Astrocyte (in vitro differentiated cells and primary cell): ENCODE measurements around the gene IGFN1. TPM values are rescaled to one million over a fixed set of nuclear protein-coding genes. Genes with fewer than 3 reads are reported as not detected.

Source experiments
- DNase-seq: peaks from one replicate; pipeline ENCODE4 v3.0.0-alpha.2; 2010; ENCODE audit warnings: low read depth
- FAIRE-seq: peaks from 2 replicates; lab custom pipeline; 2011; peaks lifted over from hg19 to GRCh38; lab: Jason Lieb, UNC
- H2AFZ ChIP-seq: 2 replicates; pipeline ENCODE4 v1.6.0; 2012; ENCODE audit warnings: low read depth, low read length, inconsistent platforms
- H3K27ac ChIP-seq: 2 replicates; pipeline ENCODE4 v1.5.1; 2011; ENCODE audit warnings: low read depth, low read length, inconsistent platforms
- H3K27me3 ChIP-seq: 2 replicates; pipeline ENCODE4 v1.6.0; 2011; ENCODE audit warnings: low read length, inconsistent platforms; ENCODE audit not compliant: insufficient read depth
- H3K36me3 ChIP-seq: 2 replicates; pipeline ENCODE4 v1.5.1; 2011; ENCODE audit warnings: low read length, inconsistent platforms; ENCODE audit not compliant: insufficient read depth
- H3K4me1 ChIP-seq: 2 replicates; pipeline ENCODE4 v1.5.1; 2011; ENCODE audit warnings: low read length, inconsistent platforms; ENCODE audit not compliant: insufficient read depth
- H3K4me2 ChIP-seq: 2 replicates; pipeline ENCODE4 v1.6.0; 2012; ENCODE audit warnings: low read length, inconsistent platforms
- H3K4me3 ChIP-seq: 2 replicates; pipeline ENCODE4 v1.5.1; 2011; ENCODE audit warnings: low read depth, mild to moderate bottlenecking, low read length, inconsistent platforms; ENCODE audit not compliant: insufficient read depth
- H3K79me2 ChIP-seq: 2 replicates; pipeline ENCODE4 v1.6.0; 2012; ENCODE audit warnings: mild to moderate bottlenecking, low read length, inconsistent platforms; ENCODE audit not compliant: insufficient read depth
- H3K9ac ChIP-seq: 2 replicates; pipeline ENCODE4 v1.6.0; 2012; ENCODE audit warnings: mild to moderate bottlenecking, low read length, inconsistent platforms
- H3K9me3 ChIP-seq: 2 replicates; pipeline ENCODE4 v1.5.1; 2012; ENCODE audit warnings: low read depth, mild to moderate bottlenecking, low read length, inconsistent platforms; ENCODE audit not compliant: insufficient read depth
- H4K20me1 ChIP-seq: 2 replicates; pipeline ENCODE4 v1.6.0; 2012; ENCODE audit warnings: low read length, inconsistent platforms; ENCODE audit not compliant: insufficient read depth
- H3K27ac Mint-ChIP-seq: one replicate; pipeline ENCODE4 v1.8.0; 2021; ENCODE audit warnings: mild to moderate bottlenecking, mixed read lengths; ENCODE audit not compliant: unreplicated experiment
- H3K27me3 Mint-ChIP-seq: one replicate; pipeline ENCODE4 v1.8.0; 2021; ENCODE audit warnings: low read depth, mixed read lengths; ENCODE audit not compliant: unreplicated experiment
- H3K36me3 Mint-ChIP-seq: one replicate; pipeline ENCODE4 v1.8.0; 2021; ENCODE audit warnings: low read depth, mixed read lengths; ENCODE audit not compliant: unreplicated experiment
- H3K4me1 Mint-ChIP-seq: one replicate; pipeline ENCODE4 v1.8.0; 2021; ENCODE audit warnings: low read depth, mixed read lengths; ENCODE audit not compliant: unreplicated experiment
- H3K4me3 Mint-ChIP-seq: one replicate; pipeline ENCODE4 v1.8.0; 2021; ENCODE audit warnings: mild to moderate bottlenecking, moderate library complexity, mixed read lengths; ENCODE audit not compliant: unreplicated experiment
- H3K9me3 Mint-ChIP-seq: one replicate; pipeline ENCODE4 v1.8.0; 2021; ENCODE audit warnings: mild to moderate bottlenecking, mixed read lengths; ENCODE audit not compliant: unreplicated experiment
- CTCF ChIP-seq: IDR thresholded peaks from 2 replicates; pipeline ENCODE4 v1.5.1; 2011; ENCODE audit warnings: low read depth, mild to moderate bottlenecking, inconsistent platforms, low read length, moderate library complexity; ENCODE audit not compliant: insufficient read depth
- EZH2 ChIP-seq: IDR thresholded peaks from 2 replicates; pipeline ENCODE4 v1.6.1; 2012; ENCODE audit warnings: mild to moderate bottlenecking, low read length, inconsistent platforms; ENCODE audit not compliant: insufficient read depth
- total RNA-seq: library from RNA; stranded (reverse); gene quantifications from 2 replicates; pipeline ENCODE4 v1.2.1, GENCODE V29; 2021

Gene IGFN1
- total RNA-seq, 1 donor from 2014 or later = 0.02 TPM

- DNase-seq (no peak), FAIRE-seq (no peak)
- H3K9me3 ChIP-seq = no peaks in the 10 kb centered on the region
- no peak overlapping the region for H3K4me2 ChIP-seq
- no peak overlapping the region for H3K4me3 ChIP-seq
- peaks cover 3% of the 10 kb centered on the region for H3K4me1 ChIP-seq
- H3K79me2 ChIP-seq = no peaks in the 10 kb centered on the region
- TF ChIP-seq EZH2 = no peak
- no peak for TF ChIP-seq CTCF
- peaks cover 3% of the 10 kb centered on the region for H3K4me1 Mint-ChIP-seq
- no peak overlapping the region for H2AFZ ChIP-seq
- H4K20me1 ChIP-seq = no peaks in the 10 kb centered on the region
- H3K27ac Mint-ChIP-seq = no peak overlapping the region
- no peak overlapping the region for H3K4me3 Mint-ChIP-seq
- no peak overlapping the region for H3K27ac ChIP-seq
- no peaks in the 10 kb centered on the region for H3K36me3 ChIP-seq
- no peak overlapping the region for H3K9ac ChIP-seq
- H3K9me3 Mint-ChIP-seq = peaks cover 1% of the 10 kb centered on the region
- H3K27me3 ChIP-seq = peaks cover 6% of the 10 kb centered on the region
- peaks cover 2% of the 10 kb centered on the region for H3K36me3 Mint-ChIP-seq
- H3K27me3 Mint-ChIP-seq = peaks cover 24% of the 10 kb centered on the region
Measured at GRCh38 chr1:201172999-201173610, 17.5 kb upstream of the IGFN1 start.

GRCh38 chr1:201173736-201174135 lies 16.9 kb upstream of the IGFN1 start:
- no peak overlapping the region for H3K9ac ChIP-seq
- no peak overlapping the region for H2AFZ ChIP-seq
- peaks cover 2% of the 10 kb centered on the region for H3K9me3 Mint-ChIP-seq
- DNase-seq = no peak
- H3K4me2 ChIP-seq = no peak overlapping the region
- H3K79me2 ChIP-seq = no peaks in the 10 kb centered on the region
- H3K4me1 Mint-ChIP-seq = peaks cover 3% of the 10 kb centered on the region
- TF ChIP-seq CTCF = no peak
- TF ChIP-seq EZH2 = no peak
- no peak overlapping the region for H3K27ac Mint-ChIP-seq
- H3K4me1 ChIP-seq = peaks cover 3% of the 10 kb centered on the region
- H4K20me1 ChIP-seq = no peaks in the 10 kb centered on the region
- no peaks in the 10 kb centered on the region for H3K36me3 ChIP-seq
- H3K9me3 ChIP-seq = peaks cover 4% of the 10 kb centered on the region
- H3K36me3 Mint-ChIP-seq = peaks cover 2% of the 10 kb centered on the region
- no peak for FAIRE-seq
- peaks cover 6% of the 10 kb centered on the region for H3K27me3 ChIP-seq
- H3K4me3 Mint-ChIP-seq = no peak overlapping the region
- H3K27me3 Mint-ChIP-seq = peaks cover 27% of the 10 kb centered on the region
- H3K4me3 ChIP-seq = no peak overlapping the region
- H3K27ac ChIP-seq = no peak overlapping the region

- FAIRE-seq (no peak), DNase-seq (no peak)
- Histone ChIP-seq H3K4me1 (no peaks in the 10 kb centered on the region), H3K4me3 (no peak overlapping the region), H3K27me3 (peaks cover 27% of the 10 kb centered on the region), H3K27ac (no peak overlapping the region), H3K36me3 (no peaks in the 10 kb centered on the region), H3K4me2 (no peak overlapping the region), H3K79me2 (no peaks in the 10 kb centered on the region), H4K20me1 (no peaks in the 10 kb centered on the region), H3K9ac (no peak overlapping the region), H3K9me3 (peaks cover 9% of the 10 kb centered on the region), H2AFZ (no peak overlapping the region)
- no peak for TF ChIP-seq CTCF
- TF ChIP-seq EZH2 = no peak
- Mint-ChIP-seq H3K27me3 (peaks cover 46% of the 10 kb centered on the region), H3K36me3 (peaks cover 2% of the 10 kb centered on the region), H3K9me3 (peaks cover 12% of the 10 kb centered on the region), H3K4me3 (no peak overlapping the region), H3K4me1 (no peaks in the 10 kb centered on the region), H3K27ac (no peak overlapping the region)
Measured at GRCh38 chr1:201175820-201176500, 14.7 kb upstream of the IGFN1 start.
